Inflammatory macrophage treated with lipopolysaccharide for 1 hour (primary cell): ENCODE data around the gene PRX.
"Not testable (repeated sequence)": the region's sequence is repeated elsewhere in the genome, so short reads cannot be mapped to it uniquely, and the experiment has no call there.

ENCODE experiments used
- DNase-seq, 2 donors: peaks; one replicate each; pipeline ENCODE4 v3.0.0-alpha.2; 2020 to 2022

Gene PRX

GRCh38 chr19:40413291-40413845, at the start of gene PRX:
PRX (minus strand) TSS chr19:40413378; CDS start chr19:40407932, 5,446 bp downstream.
- DNase-seq, result no peak

- peak; percentile 47 to 50 for DNase-seq
Observed at GRCh38 chr19:40461669-40462221, 48.6 kb upstream of the PRX start.

- no peak for DNase-seq
Observed at GRCh38 chr19:40460185-40460584, 47.0 kb upstream of the PRX start.

GRCh38 chr19:40458597-40458974, 45.4 kb upstream of the PRX start:
- DNase-seq, result no peak

GRCh38 chr19:40457953-40458596, 44.9 kb upstream of the PRX start:
- no peak for DNase-seq

- DNase-seq, result no peak
Observed at GRCh38 chr19:40457048-40457447, 43.9 kb upstream of the PRX start.

- not testable (repeated sequence) for DNase-seq
Observed at GRCh38 chr19:40453943-40454342, 40.8 kb upstream of the PRX start.

GRCh38 chr19:40453151-40453735, 40.1 kb upstream of the PRX start:
- DNase-seq, result no peak

- DNase-seq, result no peak
Observed at GRCh38 chr19:40452016-40452415, 38.8 kb upstream of the PRX start.

- no peak for DNase-seq
Observed at GRCh38 chr19:40450664-40451063, 37.5 kb upstream of the PRX start.

- DNase-seq, result no peak
Observed at GRCh38 chr19:40449506-40449905, 36.3 kb upstream of the PRX start.

GRCh38 chr19:40446263-40446784, 33.1 kb upstream of the PRX start:
- DNase-seq, result no peak

GRCh38 chr19:40445780-40446262, 32.6 kb upstream of the PRX start:
- DNase-seq, result no peak

- no peak for DNase-seq
Observed at GRCh38 chr19:40444825-40445312, 31.7 kb upstream of the PRX start.

- DNase-seq, result peak; percentile 96 to 97
Observed at GRCh38 chr19:40444000-40444824, 31.0 kb upstream of the PRX start, which contains the start of gene SERTAD3. SERTAD3 (minus strand) TSS chr19:40444335; CDS start chr19:40442080, 2,255 bp downstream.

- peak; percentile 99 for DNase-seq
Observed at GRCh38 chr19:40443131-40443999, 30.2 kb upstream of the PRX start.

GRCh38 chr19:40442328-40443130, 29.4 kb upstream of the PRX start:
- no peak for DNase-seq

GRCh38 chr19:40441719-40442253, 28.6 kb upstream of the PRX start:
- DNase-seq, result no peak

GRCh38 chr19:40438284-40438683, 25.1 kb upstream of the PRX start:
- DNase-seq, result no peak
